ENCODE results near the gene HSPA8.

The HSPA8 gene

GRCh38 chr11:123104697-123105096 lies 42.8 kb upstream of the HSPA8 start:
- no peaks in the 10 kb centered on the region for H3K4me1 ChIP-seq
- no peaks in the 10 kb centered on the region for H3K27me3 ChIP-seq (ENCODE audit: control insufficient read depth, insufficient read depth, low read length)
- no peak for TF ChIP-seq CTCF (IDR thresholded peaks at IDR 0.05)
- H3K36me3 ChIP-seq (ENCODE audit: control insufficient read depth, insufficient read depth, low read length), result no peaks in the 10 kb centered on the region
- H2AFZ ChIP-seq, result no peak overlapping the region
- H3K4me3 ChIP-seq (ENCODE audit: low read depth, low read length), result no peak overlapping the region
- H3K27ac ChIP-seq, result no peak overlapping the region
- H3K79me2 ChIP-seq, result no peaks in the 10 kb centered on the region
- H3K9me3 ChIP-seq (ENCODE audit: control insufficient read depth, low read length), result no peaks in the 10 kb centered on the region
- H3K9ac ChIP-seq, result no peak overlapping the region
- H3K4me2 ChIP-seq (ENCODE audit: low read length), result no peak overlapping the region

GRCh38 chr11:123103326-123103980 lies 41.5 kb upstream of the HSPA8 start:
- no peak overlapping the region for H3K27ac ChIP-seq
- peak; percentile 46 for TF ChIP-seq CTCF (IDR thresholded peaks at IDR 0.05)

GRCh38 chr11:123100379-123101085 lies 38.6 kb upstream of the HSPA8 start:
- Histone ChIP-seq H3K4me2 (ENCODE audit: low read length) (no peak overlapping the region), H3K79me2 (no peaks in the 10 kb centered on the region), H3K9ac (no peak overlapping the region), H3K9me3 (ENCODE audit: control insufficient read depth, low read length) (no peaks in the 10 kb centered on the region), H2AFZ (no peak overlapping the region), H3K4me3 (ENCODE audit: low read depth, low read length) (no peak overlapping the region), H3K4me1 (no peaks in the 10 kb centered on the region), H3K27ac (peak overlapping the region; percentile 32), H3K36me3 (ENCODE audit: control insufficient read depth, insufficient read depth, low read length) (no peaks in the 10 kb centered on the region), H3K27me3 (ENCODE audit: control insufficient read depth, insufficient read depth, low read length) (no peaks in the 10 kb centered on the region)
- TF ChIP-seq CTCF (IDR thresholded peaks at IDR 0.05), result no peak

More at GRCh38 chr11:123103326-123103980, 41.5 kb upstream of the HSPA8 start:
- Histone ChIP-seq H3K4me3 (ENCODE audit: low read depth, low read length) (no peak overlapping the region), H3K9me3 (ENCODE audit: control insufficient read depth, low read length) (no peaks in the 10 kb centered on the region), H3K79me2 (no peaks in the 10 kb centered on the region), H2AFZ (no peak overlapping the region), H3K27me3 (ENCODE audit: control insufficient read depth, insufficient read depth, low read length) (no peaks in the 10 kb centered on the region), H3K36me3 (ENCODE audit: control insufficient read depth, insufficient read depth, low read length) (no peaks in the 10 kb centered on the region), H3K9ac (no peak overlapping the region), H3K4me2 (ENCODE audit: low read length) (no peak overlapping the region), H3K4me1 (no peaks in the 10 kb centered on the region)

- H3K36me3 ChIP-seq (ENCODE audit: control insufficient read depth, insufficient read depth, low read length), result no peaks in the 10 kb centered on the region
- H3K27me3 ChIP-seq (ENCODE audit: control insufficient read depth, insufficient read depth, low read length), result no peaks in the 10 kb centered on the region
- H3K9me3 ChIP-seq (ENCODE audit: control insufficient read depth, low read length), result no peaks in the 10 kb centered on the region
- no peak overlapping the region for H2AFZ ChIP-seq
- no peak for TF ChIP-seq CTCF (IDR thresholded peaks at IDR 0.05)
- H3K27ac ChIP-seq, result no peak overlapping the region
- no peaks in the 10 kb centered on the region for H3K4me1 ChIP-seq
- H3K4me2 ChIP-seq (ENCODE audit: low read length), result no peak overlapping the region
- H3K4me3 ChIP-seq (ENCODE audit: low read depth, low read length), result no peak overlapping the region
- H3K9ac ChIP-seq, result no peak overlapping the region
- no peaks in the 10 kb centered on the region for H3K79me2 ChIP-seq
Observed at GRCh38 chr11:123098990-123099389, 37.1 kb upstream of the HSPA8 start.

All from parathyroid adenoma (tissue), 2 donors.